Mesenteric fat pad (tissue), 1 donor: ENCODE data around the gene MLLT11. TPM values are rescaled to one million over a fixed set of nuclear protein-coding genes. Genes with fewer than 3 reads are reported as not detected.

ENCODE experiments used
- total RNA-seq: library from RNA; stranded (reverse); fragmentation: NEBNext Ultra II Directional; extraction: Animal tissue kit (Norgen Biotek cat#: 25700); gene quantifications from one replicate; pipeline ENCODE4 v1.2.1, GENCODE V29; 2021
- donor health status: DM: yes; HTN: yes; CAD: no.

The MLLT11 gene
- total RNA-seq, 1 donor from 2014 or later, result 0.64 TPM

Other genes starting within 250 kb of the MLLT11 start
- gene ARNT, start 183.8 kb upstream of the MLLT11 start, total RNA-seq, result 51.0 TPM
- not detected for gene CTXND2, start 173.3 kb upstream of the MLLT11 start, total RNA-seq
- 32.3 TPM for gene SETDB1, start 134.0 kb upstream of the MLLT11 start, total RNA-seq
- gene CERS2, start 85.6 kb upstream of the MLLT11 start, total RNA-seq, result 159 TPM
- gene ANXA9, start 78.1 kb upstream of the MLLT11 start, total RNA-seq, result 0.48 TPM
- gene MINDY1, start 53.5 kb upstream of the MLLT11 start, total RNA-seq, result 18.6 TPM
- 14.4 TPM for gene PRUNE1, start 51.9 kb upstream of the MLLT11 start, total RNA-seq
- gene BNIPL, start 23.8 kb upstream of the MLLT11 start, total RNA-seq, result not detected
- 5.4 TPM for gene C1orf56, start 12.6 kb upstream of the MLLT11 start, total RNA-seq
- 97.4 TPM for gene CDC42SE1, start 775 bp upstream of the MLLT11 start, total RNA-seq
- 15.7 TPM for gene GABPB2, start 10.4 kb downstream of the MLLT11 start, total RNA-seq
- 4.8 TPM for gene SEMA6C, start 86.2 kb downstream of the MLLT11 start, total RNA-seq
- 8.0 TPM for gene TNFAIP8L2, start 96.3 kb downstream of the MLLT11 start, total RNA-seq
- 5.3 TPM for gene LYSMD1, start 105.5 kb downstream of the MLLT11 start, total RNA-seq
- gene SCNM1, start 105.7 kb downstream of the MLLT11 start, total RNA-seq, result 32.7 TPM
- not detected for gene TMOD4, start 115.6 kb downstream of the MLLT11 start, total RNA-seq
- gene VPS72, start 129.8 kb downstream of the MLLT11 start, total RNA-seq, result 34.6 TPM
- 52.2 TPM for gene PIP5K1A, start 138.2 kb downstream of the MLLT11 start, total RNA-seq
- gene PSMD4, start 194.3 kb downstream of the MLLT11 start, total RNA-seq, result 142 TPM
- gene ZNF687, start 221.9 kb downstream of the MLLT11 start, total RNA-seq, result 16.2 TPM